ENCODE data around the gene RPS10. TPM values are rescaled to one million over a fixed set of nuclear protein-coding genes. Genes with fewer than 3 reads are reported as not detected.
A peak's percentile ranks its signal among the peaks of the same experiment; 100 is the strongest.

Gene RPS10
- polyA plus RNA-seq, 3 donors = 645 to 2,603 (median 1,054) TPM

GRCh38 chr6:34465531-34466241, 39.8 kb upstream of the RPS10 start, which contains the start of gene PACSIN1:
PACSIN1 (plus strand) TSS chr6:34466076; CDS start chr6:34526306, 60,230 bp downstream.
- WGBS (ENCODE audit: insufficient coverage) = 1% methylated on average over 40 of the region's 67 CpGs
- H3K27me3 ChIP-seq (ENCODE audit: control insufficient read depth in 2 of 2, insufficient read depth in 2 of 2, low read length in 2 of 2) = peaks cover 11 to 39% of the 10 kb centered on the region in 2 donors
- Mint-ChIP-seq H3K9me3 (peaks cover 0 to 2% (median 0%) of the 10 kb centered on the region in 7 donors), H3K4me1 (peaks cover 19% of the 10 kb centered on the region), H3K4me3 (peak within 1 kb of the TSS; percentile 41 to 82), H3K27ac (no peak within 1 kb of the TSS), H3K36me3 (no peaks in the 10 kb centered on the region), H3K27me3 (ENCODE audit: low read depth in 3 of 3) (peaks cover 34 to 51% (median 34%) of the 10 kb centered on the region in 3 donors)
- no peak within 1 kb of the TSS for H3K27ac ChIP-seq (ENCODE audit: low read depth in 1 of 2, low read length in 2 of 2)
- no peak for DNase-seq
- TF ChIP-seq CTCF (IDR thresholded peaks at IDR 0.05) = no peak
- H4K20me1 ChIP-seq (ENCODE audit: insufficient read depth, low read length) = no peaks in the 10 kb centered on the region
- no peaks in the 10 kb centered on the region for H3K36me3 ChIP-seq (replicated peaks in 1 of 2; ENCODE audit: control insufficient read depth in 1 of 2, insufficient read depth in 2 of 2, low read length in 2 of 2)
- intact Hi-C loops (cut with micrococcal nuclease) = no loop called here
- peaks cover 10 to 18% of the 10 kb centered on the region in 2 donors for H3K4me1 ChIP-seq (ENCODE audit: control insufficient read depth in 1 of 2, insufficient read depth in 2 of 2, low read length in 2 of 2)
- H3K9ac ChIP-seq (ENCODE audit: insufficient read depth, low read length, poor library complexity, severe bottlenecking) = no peak within 1 kb of the TSS
- H3K79me2 ChIP-seq (ENCODE audit: insufficient read depth, low read length) = no peaks in the 10 kb centered on the region
- H3K9me3 ChIP-seq (replicated peaks in 1 of 2; ENCODE audit: control insufficient read depth in 1 of 2, insufficient read depth in 1 of 2, low read length in 2 of 2) = no peaks in the 10 kb centered on the region
- no peak within 1 kb of the TSS for H3K4me3 ChIP-seq (replicated peaks in 1 of 3; ENCODE audit: low read depth in 2 of 3, low read length in 3 of 3)
- H2AFZ ChIP-seq (ENCODE audit: insufficient read depth, low read depth, low read length, poor library complexity, severe bottlenecking) = no peak within 1 kb of the TSS
- H3K4me2 ChIP-seq (replicated peaks; ENCODE audit: extremely low read depth, low read length, poor library complexity, severe bottlenecking) = peak within 1 kb of the TSS; percentile 29

- Histone ChIP-seq H3K79me2 (ENCODE audit: insufficient read depth, low read length) (no peaks in the 10 kb centered on the region), H3K36me3 (replicated peaks in 1 of 2; ENCODE audit: control insufficient read depth in 1 of 2, insufficient read depth in 2 of 2, low read length in 2 of 2) (no peaks in the 10 kb centered on the region), H2AFZ (ENCODE audit: insufficient read depth, low read depth, low read length, poor library complexity, severe bottlenecking) (no peak overlapping the region), H4K20me1 (ENCODE audit: insufficient read depth, low read length) (no peaks in the 10 kb centered on the region), H3K9me3 (replicated peaks in 1 of 2; ENCODE audit: control insufficient read depth in 1 of 2, insufficient read depth in 1 of 2, low read length in 2 of 2) (no peaks in the 10 kb centered on the region), H3K9ac (ENCODE audit: insufficient read depth, low read length, poor library complexity, severe bottlenecking) (no peak overlapping the region), H3K4me3 (replicated peaks in 1 of 3; ENCODE audit: low read depth in 2 of 3, low read length in 3 of 3) (no peak overlapping the region), H3K27ac (ENCODE audit: low read depth in 1 of 2, low read length in 2 of 2) (no peak overlapping the region), H3K4me1 (ENCODE audit: control insufficient read depth in 1 of 2, insufficient read depth in 2 of 2, low read length in 2 of 2) (peaks cover 10 to 17% of the 10 kb centered on the region in 2 donors), H3K27me3 (ENCODE audit: control insufficient read depth in 2 of 2, insufficient read depth in 2 of 2, low read length in 2 of 2) (peaks cover 11 to 39% of the 10 kb centered on the region in 2 donors), H3K4me2 (replicated peaks; ENCODE audit: extremely low read depth, low read length, poor library complexity, severe bottlenecking) (no peak overlapping the region)
- 95% methylated on average over 3 of the region's 4 CpGs for WGBS (ENCODE audit: insufficient coverage)
- no peak for TF ChIP-seq CTCF (IDR thresholded peaks at IDR 0.05)
- Mint-ChIP-seq H3K27ac (no peak overlapping the region), H3K4me1 (peaks cover 17% of the 10 kb centered on the region), H3K27me3 (ENCODE audit: low read depth in 3 of 3) (peaks cover 34 to 50% (median 34%) of the 10 kb centered on the region in 3 donors), H3K4me3 (no peak overlapping the region), H3K9me3 (peaks cover 0 to 2% (median 0%) of the 10 kb centered on the region in 7 donors), H3K36me3 (no peaks in the 10 kb centered on the region)
- intact Hi-C loops (cut with micrococcal nuclease) = loop anchor here (5.0 kb wide), 1 partner anchor 143 kb away; no protein-coding TSS in a partner anchor
- no peak for DNase-seq
These were observed 38.0 kb upstream of the RPS10 start for GRCh38 chr6:34463849-34464248.

All from CD14-positive monocyte (primary cell).